ENCODE data around the gene PAPPA. TPM values are rescaled to one million over a fixed set of nuclear protein-coding genes. Genes with fewer than 3 reads are reported as not detected.

PAPPA gene
- total RNA-seq, 1 experiment from 2014 or later: 0.22 TPM

GRCh38 chr9:116286297-116286696 lies 132.7 kb downstream of the PAPPA start:
- peak; percentile 56 for DNase-seq (ENCODE audit: low spot score)
- H3K27ac Mint-ChIP-seq: no peak overlapping the region

GRCh38 chr9:116287721-116288120 lies 134.1 kb downstream of the PAPPA start:
- H3K27me3 Mint-ChIP-seq (ENCODE audit: low read depth): peaks cover 77% of the 10 kb centered on the region
- POLR2A ChIA-PET: no interaction called here
- DNase-seq (ENCODE audit: low spot score) (no peak), ATAC-seq (no peak)
- CTCF ChIA-PET: no interaction called here
- H3K4me1 Mint-ChIP-seq: peaks cover 45% of the 10 kb centered on the region
- no peaks in the 10 kb centered on the region for H3K9me3 Mint-ChIP-seq
- H3K4me3 Mint-ChIP-seq: no peak overlapping the region
- no peak overlapping the region for H3K27ac Mint-ChIP-seq
- no peaks in the 10 kb centered on the region for H3K36me3 Mint-ChIP-seq
- TF ChIP-seq ZNF532 (CRISPR knock-in tag; IDR thresholded peaks at IDR 0.05; ENCODE audit: borderline replicate concordance) (no peak), USF2 (CRISPR knock-in tag; IDR thresholded peaks at IDR 0.05) (no peak), ZNF138 (CRISPR knock-in tag; conservative IDR thresholded peaks at IDR 0.05) (no peak), STAT6 (CRISPR knock-in tag; conservative IDR thresholded peaks at IDR 0.05; ENCODE audit: low read depth) (no peak), HMGXB4 (CRISPR knock-in tag; IDR thresholded peaks at IDR 0.05) (no peak), HMGA2 (CRISPR knock-in tag; IDR thresholded peaks at IDR 0.05) (no peak), ETV6 (CRISPR knock-in tag; IDR thresholded peaks at IDR 0.05) (no peak)

More at GRCh38 chr9:116286297-116286696, 132.7 kb downstream of the PAPPA start:
- Mint-ChIP-seq H3K36me3 (no peaks in the 10 kb centered on the region), H3K27me3 (ENCODE audit: low read depth) (peaks cover 90% of the 10 kb centered on the region), H3K4me3 (peak overlapping the region; percentile 49), H3K9me3 (no peaks in the 10 kb centered on the region), H3K4me1 (peaks cover 59% of the 10 kb centered on the region)
- ChIA-PET POLR2A (interaction anchor here (0.8 to 1.0 kb wide), 4 partner anchors 10 to 132 kb away, joined by 3 to 4 read pairs (median 3); no protein-coding TSS in a partner anchor), CTCF (interaction anchor here (0.5 to 1.5 kb wide), 12 partner anchors 8 to 694 kb away, joined by 3 to 6 read pairs (median 3); partner anchors contain the start of gene PAPPA)
- ATAC-seq: peak; percentile 77
- TF ChIP-seq ZMAT4 (CRISPR knock-in tag; IDR thresholded peaks at IDR 0.05): peak; percentile 98
- TF ChIP-seq NR1H2 (CRISPR knock-in tag; IDR thresholded peaks at IDR 0.05): no peak
- TF ChIP-seq TEAD4 (CRISPR knock-in tag; IDR thresholded peaks at IDR 0.05): no peak
- TF ChIP-seq GTF2I (CRISPR knock-in tag; conservative IDR thresholded peaks at IDR 0.05): no peak
- peak; percentile 35; the same call in 1 of the 2 replicates for TF ChIP-seq JAZF1 (CRISPR knock-in tag; IDR thresholded peaks at IDR 0.05)
- TF ChIP-seq USF2 (CRISPR knock-in tag; IDR thresholded peaks at IDR 0.05): no peak
- TF ChIP-seq ETV6 (CRISPR knock-in tag; IDR thresholded peaks at IDR 0.05): peak; percentile 37; the same call in 1 of the 2 replicates
- TF ChIP-seq TEAD1 (CRISPR knock-in tag; IDR thresholded peaks at IDR 0.05): peak; percentile 74; the same call in 1 of the 2 replicates
- peak; percentile 53; the same call in 1 of the 2 replicates for TF ChIP-seq FOXK1 (CRISPR knock-in tag; IDR thresholded peaks at IDR 0.05)
- peak; percentile 73; the same call in 1 of the 2 replicates for TF ChIP-seq FOXP4 (CRISPR knock-in tag; IDR thresholded peaks at IDR 0.05)
- 0 out of 2 replicates have a peak, but pooled peaks have one; percentile 53 for TF ChIP-seq ERG (CRISPR knock-in tag; IDR thresholded peaks at IDR 0.05)

Data from WTC11 (cell line).